ENCODE data around the gene ZNF518A. TPM values are rescaled to one million over a fixed set of nuclear protein-coding genes. Genes with fewer than 3 reads are reported as not detected.

Gene ZNF518A
- total RNA-seq, 1 experiment from 2014 or later, result 13.7 TPM

- POLR2A ChIA-PET (ENCODE audit: low non-redundant PET), result no interaction called here
- no peaks in the 10 kb centered on the region for H3K27me3 ChIP-seq (replicated peaks; ENCODE audit: insufficient read depth, low read depth, low read length, poor library complexity)
- H3K27ac ChIP-seq (ENCODE audit: low read depth, low read length, poor library complexity, severe bottlenecking), result no peak overlapping the region
- H3K9me3 ChIP-seq (ENCODE audit: low read depth, low read length, poor library complexity, severe bottlenecking), result peaks cover 10% of the 10 kb centered on the region
- H3K4me3 ChIP-seq (ENCODE audit: low read depth, low read length, poor library complexity, severe bottlenecking), result no peak overlapping the region
- no peaks in the 10 kb centered on the region for H3K36me3 ChIP-seq (ENCODE audit: insufficient read depth, low read length, poor library complexity, severe bottlenecking)
- no peak for DNase-seq (ENCODE audit: low spot score)
- BruUV-seq (replicated peaks), result no TSS peak
- intact Hi-C loops (cut with micrococcal nuclease; ENCODE audit: unreplicated experiment), result no loop called here
- H3K4me1 ChIP-seq (ENCODE audit: insufficient read depth, low read length, poor library complexity, severe bottlenecking), result no peaks in the 10 kb centered on the region
- TF ChIP-seq EZH2 (IDR thresholded peaks at IDR 0.05; ENCODE audit: borderline replicate concordance, low read depth, low read length, poor library complexity, severe bottlenecking) (no peak), CTCF (conservative IDR thresholded peaks at IDR 0.05; ENCODE audit: low read depth, low read length) (no peak)
- CTCF ChIA-PET, result no interaction called here
Measured at GRCh38 chr10:96170230-96170629, 40.1 kb downstream of the ZNF518A start.

DNA sequence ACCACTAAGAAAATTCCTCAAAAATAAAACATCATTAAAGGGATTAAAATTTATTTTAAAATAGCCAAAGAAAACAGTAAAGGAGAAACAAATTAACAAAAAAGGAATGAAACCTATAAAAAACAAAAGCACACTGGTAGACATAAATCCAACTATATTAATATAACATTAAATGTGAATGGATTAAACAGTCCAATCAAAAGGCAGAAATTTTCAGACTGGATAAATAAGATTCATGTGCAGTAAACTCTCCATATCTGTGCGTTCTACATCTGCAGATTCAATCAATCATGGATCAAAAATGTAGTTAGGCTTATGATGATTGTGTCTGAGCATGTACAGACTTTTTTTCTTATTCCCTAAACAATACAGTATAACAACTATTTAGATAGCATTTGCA, 42.6 kb downstream of the ZNF518A start:
- no peaks in the 10 kb centered on the region for H3K4me1 ChIP-seq (ENCODE audit: insufficient read depth, low read length, poor library complexity, severe bottlenecking)
- no peak overlapping the region for H3K4me3 ChIP-seq (ENCODE audit: low read depth, low read length, poor library complexity, severe bottlenecking)
- CTCF ChIA-PET, result no interaction called here
- no peak for DNase-seq (ENCODE audit: low spot score)
- H3K9me3 ChIP-seq (ENCODE audit: low read depth, low read length, poor library complexity, severe bottlenecking), result peaks cover 26% of the 10 kb centered on the region
- no peak overlapping the region for H3K27ac ChIP-seq (ENCODE audit: low read depth, low read length, poor library complexity, severe bottlenecking)
- intact Hi-C loops (cut with micrococcal nuclease; ENCODE audit: unreplicated experiment), result no loop called here
- H3K27me3 ChIP-seq (replicated peaks; ENCODE audit: insufficient read depth, low read depth, low read length, poor library complexity), result no peaks in the 10 kb centered on the region
- POLR2A ChIA-PET (ENCODE audit: low non-redundant PET), result no interaction called here
- no peak for TF ChIP-seq EZH2 (IDR thresholded peaks at IDR 0.05; ENCODE audit: borderline replicate concordance, low read depth, low read length, poor library complexity, severe bottlenecking)
- no peak for TF ChIP-seq CTCF (conservative IDR thresholded peaks at IDR 0.05; ENCODE audit: low read depth, low read length)
- no peaks in the 10 kb centered on the region for H3K36me3 ChIP-seq (ENCODE audit: insufficient read depth, low read length, poor library complexity, severe bottlenecking)
- BruUV-seq (replicated peaks), result no TSS peak

GRCh38 chr10:96176985-96177384, 46.9 kb downstream of the ZNF518A start:
- H3K27ac ChIP-seq (ENCODE audit: low read depth, low read length, poor library complexity, severe bottlenecking), result no peak overlapping the region
- POLR2A ChIA-PET (ENCODE audit: low non-redundant PET), result no interaction called here
- intact Hi-C loops (cut with micrococcal nuclease; ENCODE audit: unreplicated experiment), result no loop called here
- no peaks in the 10 kb centered on the region for H3K36me3 ChIP-seq (ENCODE audit: insufficient read depth, low read length, poor library complexity, severe bottlenecking)
- no peak for DNase-seq (ENCODE audit: low spot score)
- no peak overlapping the region for H3K4me3 ChIP-seq (ENCODE audit: low read depth, low read length, poor library complexity, severe bottlenecking)
- no peaks in the 10 kb centered on the region for H3K4me1 ChIP-seq (ENCODE audit: insufficient read depth, low read length, poor library complexity, severe bottlenecking)
- no TSS peak for BruUV-seq (replicated peaks)
- CTCF ChIA-PET, result no interaction called here
- TF ChIP-seq EZH2 (IDR thresholded peaks at IDR 0.05; ENCODE audit: borderline replicate concordance, low read depth, low read length, poor library complexity, severe bottlenecking) (no peak), CTCF (conservative IDR thresholded peaks at IDR 0.05; ENCODE audit: low read depth, low read length) (no peak)
- peaks cover 21% of the 10 kb centered on the region for H3K9me3 ChIP-seq (ENCODE audit: low read depth, low read length, poor library complexity, severe bottlenecking)
- H3K27me3 ChIP-seq (replicated peaks; ENCODE audit: insufficient read depth, low read depth, low read length, poor library complexity), result no peaks in the 10 kb centered on the region
